Coronary artery (tissue), 2 donors: ENCODE measurements around the gene DLX3.

ENCODE experiments used
- DNase-seq: peaks from one replicate; pipeline ENCODE4 v3.0.0-alpha.2; 2017; ENCODE audit warnings: low spot score
- H3K27ac ChIP-seq, 2 donors: fragments of 200-600 bp; sonication (generic); one replicate each; pipeline ENCODE4 v1.5.1; 2016 to 2019
- H3K4me3 ChIP-seq: fragments of 200-600 bp; sonication (generic); 2 replicates; pipeline ENCODE4 v1.5.1; 2016; ENCODE audit warnings: mild to moderate bottlenecking, moderate library complexity
- CTCF ChIP-seq: fragments of 200-600 bp; sonication (generic); IDR thresholded peaks from one replicate; pipeline ENCODE4 v1.5.1; 2019; ENCODE audit warnings: antibody characterized with exemption

Gene DLX3

GRCh38 chr17:49992191-49992932, 2.7 kb downstream of the DLX3 start:
- peak; percentile 59 for DNase-seq
- no peak overlapping the region for H3K4me3 ChIP-seq
- H3K27ac ChIP-seq: no peak overlapping the region
- TF ChIP-seq CTCF: no peak

- TF ChIP-seq CTCF: no peak
- no peak overlapping the region for H3K4me3 ChIP-seq
- peak; percentile 70 for DNase-seq
- H3K27ac ChIP-seq: no peak overlapping the region
Observed at GRCh38 chr17:49991409-49991808, 3.6 kb downstream of the DLX3 start.

- peak; percentile 59 for DNase-seq
- no peak overlapping the region for H3K4me3 ChIP-seq
- no peak overlapping the region for H3K27ac ChIP-seq
- no peak for TF ChIP-seq CTCF
Observed at GRCh38 chr17:49990921-49991320, 4.1 kb downstream of the DLX3 start.

- DNase-seq: peak; percentile 47
- TF ChIP-seq CTCF: no peak
- H3K4me3 ChIP-seq: no peak overlapping the region
- no peak overlapping the region for H3K27ac ChIP-seq
Observed at GRCh38 chr17:49990331-49990730, 4.7 kb downstream of the DLX3 start.

- no peak overlapping the region for H3K4me3 ChIP-seq
- no peak for TF ChIP-seq CTCF
- H3K27ac ChIP-seq: no peak overlapping the region
- peak; percentile 55 for DNase-seq
Observed at GRCh38 chr17:49989518-49989880, 5.5 kb downstream of the DLX3 start.

GRCh38 chr17:49987681-49988441, 7.2 kb downstream of the DLX3 start:
- no peak for TF ChIP-seq CTCF
- no peak overlapping the region for H3K4me3 ChIP-seq
- H3K27ac ChIP-seq: no peak overlapping the region
- DNase-seq: peak; percentile 71

GRCh38 chr17:49987290-49987585, 7.8 kb downstream of the DLX3 start:
- no peak overlapping the region for H3K4me3 ChIP-seq
- peak; percentile 56 for DNase-seq
- no peak for TF ChIP-seq CTCF
- no peak overlapping the region for H3K27ac ChIP-seq
